ENCODE data around the gene RHOA.

DNA sequence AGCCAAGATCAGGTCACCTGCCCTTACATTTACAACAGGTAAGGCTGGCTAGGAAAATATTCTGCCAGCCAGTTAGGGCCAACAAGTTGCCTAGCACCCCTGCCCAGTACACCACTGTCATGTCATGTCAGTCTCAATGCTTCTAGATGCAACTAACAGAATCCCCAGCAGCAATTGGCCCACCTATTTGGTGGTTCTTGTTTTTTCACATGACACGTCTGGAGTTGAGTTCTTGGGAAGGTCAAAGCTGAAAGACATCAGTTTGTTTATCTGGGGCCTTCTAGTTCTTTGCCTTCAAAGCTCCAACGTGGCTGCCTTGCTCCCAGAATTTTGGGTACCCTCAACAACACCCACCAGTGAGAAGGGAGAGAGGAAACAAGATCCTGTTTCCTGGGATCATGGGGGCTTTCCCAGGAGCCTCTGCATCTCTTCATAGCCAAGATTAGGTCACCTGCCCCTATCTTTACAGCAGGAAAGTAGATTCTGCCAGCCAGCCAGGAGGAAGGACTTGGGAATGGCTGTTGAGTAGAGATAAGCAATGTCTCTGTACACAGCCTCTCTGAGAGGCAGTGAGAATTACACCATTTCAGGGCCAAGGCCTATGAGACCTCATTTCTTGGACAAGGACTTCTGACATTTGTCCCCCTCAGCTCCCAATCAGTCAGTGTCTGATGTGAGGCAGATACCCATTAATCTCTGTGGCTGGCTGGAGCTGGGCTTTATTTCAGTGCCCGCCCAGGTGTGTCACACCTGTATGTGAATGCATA, 62.2 kb downstream of the RHOA start:
- TF ChIP-seq EZH2 (IDR thresholded peaks at IDR 0.05; ENCODE audit: insufficient read depth, poor library complexity, severe bottlenecking) (no peak), EZH2phosphoT487 (IDR thresholded peaks at IDR 0.05; ENCODE audit: insufficient read depth, low read depth) (no peak)
